HCT116 (cell line): ENCODE measurements around the gene MAP1LC3B2. TPM values are rescaled to one million over a fixed set of nuclear protein-coding genes. Genes with fewer than 3 reads are reported as not detected.

Source experiments
- ATAC-seq: fragments of 200-7000 bp; cut with Tn5 transposase; 2 replicates; pipeline ENCODE4 v1.9.1; 2020; ENCODE audit warnings: mild to moderate bottlenecking, moderate library complexity
- BruUV-seq: library from RNA; stranded (reverse); fragments of 400-500 nt; replicated peaks from 2 replicates; lab custom pipeline; 2021; lab: Mats Ljungman, UMichigan
- CTCF ChIA-PET: fragments of 300-600 bp; sonication (Branson Sonifier 250); formaldehyde crosslinking; loops from one replicate; lab custom pipeline; 2021; ENCODE audit warnings: antibody characterized with exemption; lab: Charles Lee
- POLR2A ChIA-PET: fragments of 300-600, 350-600 bp; sonication (Branson Sonifier 250); formaldehyde crosslinking; loops from one replicate; lab custom pipeline; 2021; ENCODE audit warnings: antibody characterized with exemption; lab: Charles Lee
- RAD21 ChIA-PET, 2 experiments: fragments of 300-600 bp; sonication (Branson Sonifier 250); formaldehyde crosslinking; loops; one replicate each; lab custom pipeline; 2023; ENCODE audit warnings: low total read pairs in 2 of 2; ENCODE audit not compliant: uncharacterized antibody in 2 of 2, unreplicated experiment in 2 of 2, low non-redundant PET in 1 of 2; lab: Charles Lee
- DNase-seq: peaks from one replicate; pipeline ENCODE4 v3.0.0-alpha.2; 2010; ENCODE audit warnings: low read depth, low spot score
- H2AFZ ChIP-seq: fragments of 200-600 bp; shearing (Covaris generic), sonication (generic); 2 replicates; pipeline ENCODE4 v1.6.1; 2017; ENCODE audit warnings: low read depth, mixed run types, mixed read lengths, antibody characterized with exemption, low read length; ENCODE audit not compliant: poor library complexity, severe bottlenecking
- H3K27ac ChIP-seq: 2 replicates; pipeline ENCODE4 v1.5.1; 2012; ENCODE audit warnings: low read depth, low read length
- H3K27me3 ChIP-seq: fragments of 200-600 bp; sonication (generic); 2 replicates; pipeline ENCODE4 v1.6.1; 2016; ENCODE audit warnings: mixed run types, low read length, mixed read lengths; ENCODE audit not compliant: insufficient read depth
- H3K36me3 ChIP-seq, 2 experiments: fragments of 200-500 bp in 1 of 2; fragments of 200-600 bp in 1 of 2; sonication (Bioruptor generic) in 1 of 2; sonication (generic) in 1 of 2; 2 replicates each; pipeline versions ENCODE4 v1.5.1 to v1.6.1; 2014 to 2016; ENCODE audit warnings: low read length in 2 of 2, inconsistent platforms in 1 of 2, mixed read lengths in 1 of 2, mixed run types in 1 of 2; ENCODE audit not compliant: insufficient read depth in 2 of 2, control insufficient read depth in 1 of 2
- H3K4me1 ChIP-seq, 2 experiments: fragments of 200-600 bp in 1 of 2; sonication (generic) in 1 of 2; 2 replicates each; pipeline versions ENCODE4 v1.5.1 to v1.6.1; 2012 to 2017; ENCODE audit warnings: low read length in 2 of 2, inconsistent platforms in 1 of 2, mild to moderate bottlenecking in 1 of 2, mixed read lengths in 1 of 2, mixed run types in 1 of 2, moderate library complexity in 1 of 2; ENCODE audit not compliant: insufficient read depth in 2 of 2, control insufficient read depth in 1 of 2
- H3K4me2 ChIP-seq: fragments of 200-600 bp; sonication (generic); 2 replicates; pipeline ENCODE4 v1.6.1; 2017; ENCODE audit warnings: mixed run types, low read length, mixed read lengths
- H3K4me3 ChIP-seq, 2 experiments: fragments of 200-600 bp in 1 of 2; sonication (generic) in 1 of 2; replicated peaks in 1 of 2; 2 replicates each; pipeline ENCODE4 v1.5.1; 2011 to 2016; ENCODE audit warnings: low read length in 2 of 2, control low read depth in 1 of 2, low read depth in 1 of 2, mild to moderate bottlenecking in 1 of 2, mixed read lengths in 1 of 2, mixed run types in 1 of 2
- H3K79me2 ChIP-seq: fragments of 200-600 bp; sonication (generic); 2 replicates; pipeline ENCODE4 v1.6.1; 2017; ENCODE audit warnings: mild to moderate bottlenecking, mixed run types, low read length, moderate library complexity, mixed read lengths; ENCODE audit not compliant: insufficient read depth
- H3K9ac ChIP-seq: fragments of 200-600 bp; sonication (generic); 2 replicates; pipeline ENCODE4 v1.6.1; 2016; ENCODE audit warnings: low read length, mixed read lengths
- H3K9me2 ChIP-seq: fragments of 200-600 bp; sonication (generic), shearing (Covaris generic); 2 replicates; pipeline ENCODE4 v1.6.1; 2017; ENCODE audit warnings: mixed run types, mild to moderate bottlenecking, moderate library complexity; ENCODE audit not compliant: insufficient read depth
- H3K9me3 ChIP-seq, 2 experiments: fragments of 200-500 bp in 1 of 2; fragments of 200-600 bp in 1 of 2; sonication (Bioruptor generic) in 1 of 2; sonication (generic) in 1 of 2; 2 replicates each; pipeline ENCODE4 v1.6.1; 2014 to 2017; ENCODE audit warnings: low read length in 2 of 2, mixed read lengths in 2 of 2, inconsistent platforms in 1 of 2, low read depth in 1 of 2, mild to moderate bottlenecking in 1 of 2, mixed run types in 1 of 2, moderate library complexity in 1 of 2; ENCODE audit not compliant: control insufficient read depth in 1 of 2, insufficient read depth in 1 of 2
- H4K20me1 ChIP-seq: fragments of 200-600 bp; sonication (generic), shearing (Covaris generic); 2 replicates; pipeline ENCODE4 v1.6.1; 2017; ENCODE audit warnings: mixed run types, mild to moderate bottlenecking, moderate library complexity; ENCODE audit not compliant: insufficient read depth
- CEBPB ChIP-seq: IDR thresholded peaks from 2 replicates; pipeline ENCODE4 v1.6.1; 2012; ENCODE audit warnings: low read depth
- CTCF ChIP-seq, 3 experiments: fragments of 200-600 bp in 1 of 3; sonication (generic) in 1 of 3; IDR thresholded peaks in 2 of 3; conservative IDR thresholded peaks in 1 of 3; 2 replicates each; pipeline ENCODE4 v1.5.1; 2012 to 2017; ENCODE audit warnings: low read depth in 2 of 3, low read length in 2 of 3, antibody characterized with exemption in 1 of 3, borderline replicate concordance in 1 of 3, control low read depth in 1 of 3, mild to moderate bottlenecking in 1 of 3, mixed read lengths in 1 of 3, mixed run types in 1 of 3, moderate library complexity in 1 of 3; ENCODE audit not compliant: insufficient read depth in 1 of 3
- EZH2phosphoT487 ChIP-seq: fragments of 200-600 bp; IDR thresholded peaks from 2 replicates; pipeline ENCODE4 v1.6.1; 2018; ENCODE audit warnings: antibody characterized with exemption, borderline replicate concordance
- POLR2A ChIP-seq: IDR thresholded peaks from 2 replicates; pipeline ENCODE4 v1.7.0; 2011; ENCODE audit warnings: borderline replicate concordance; ENCODE audit not compliant: insufficient read depth, insufficient read length; ENCODE audit errors: extremely low read depth
- RAD21 ChIP-seq: IDR thresholded peaks from 2 replicates; pipeline ENCODE4 v1.6.1; 2012; ENCODE audit warnings: low read depth, mild to moderate bottlenecking
- SRF ChIP-seq: IDR thresholded peaks from 2 replicates; pipeline ENCODE4 v1.6.1; 2012; ENCODE audit warnings: low read depth
- TCF7L2 ChIP-seq: IDR thresholded peaks from 2 replicates; pipeline ENCODE4 v1.7.0; 2011; ENCODE audit warnings: borderline replicate concordance, inconsistent platforms; ENCODE audit not compliant: insufficient read depth, insufficient read length; ENCODE audit errors: extremely low read depth
- ZBTB33 ChIP-seq: IDR thresholded peaks from 2 replicates; pipeline ENCODE4 v1.6.1; 2011; ENCODE audit warnings: mild to moderate bottlenecking, low read length, moderate library complexity; ENCODE audit not compliant: insufficient replicate concordance; ENCODE audit errors: extremely low read depth
- ZNF274 ChIP-seq: fragments of 200-500 bp; sonication (Bioruptor generic); IDR thresholded peaks from 2 replicates; pipeline ENCODE4 v1.6.1; 2014; ENCODE audit warnings: mild to moderate bottlenecking, low read depth, low read length, inconsistent platforms
- intact Hi-C: fragments of 100-400 bp; cut with micrococcal nuclease; formaldehyde crosslinking; loops from 2 replicates; pipeline ENCODE4 v1.10.0; 2022
- total RNA-seq: library from RNA; stranded (reverse); gene quantifications from one replicate; pipeline ENCODE4 v1.2.1, GENCODE V29; 2021; ENCODE audit not compliant: unreplicated experiment

MAP1LC3B2 gene
- total RNA-seq, 1 experiment from 2014 or later, result 4.7 TPM

GRCh38 chr12:116515684-116516083, 43.5 kb upstream of the MAP1LC3B2 start:
- Histone ChIP-seq H3K27ac (no peak overlapping the region), H3K4me1 (peaks cover 28 to 50% of the 10 kb centered on the region in 2 experiments), H3K79me2 (no peaks in the 10 kb centered on the region), H3K4me3 (no peak overlapping the region)
- intact Hi-C loops, result no loop called here
- no TSS peak for BruUV-seq
- ATAC-seq, result no peak
- no peak for TF ChIP-seq CEBPB
- TF ChIP-seq TCF7L2, result no peak
- TF ChIP-seq, all 23 proteins: peak for 0
- Histone ChIP-seq H3K4me2 (no peak overlapping the region), H4K20me1 (no peaks in the 10 kb centered on the region), H3K9ac (no peak overlapping the region), H3K9me2 (no peaks in the 10 kb centered on the region), H3K9me3 (no peaks in the 10 kb centered on the region), H3K36me3 (no peaks in the 10 kb centered on the region), H2AFZ (no peak overlapping the region), H3K27me3 (no peaks in the 10 kb centered on the region)
- ChIA-PET RAD21 (no interaction called here), POLR2A (interaction anchor here (2.7 kb wide), 1 partner anchor 9 kb away, joined by 17 read pairs; no protein-coding TSS in a partner anchor), CTCF (no interaction called here)
- DNase-seq, result no peak

GRCh38 chr12:116516657-116517056, 42.5 kb upstream of the MAP1LC3B2 start:
- TF ChIP-seq RAD21 (no peak), CTCF (IDR thresholded peaks at IDR 0.05 in 2 of 3, conservative IDR thresholded peaks at IDR 0.05 in 1 of 3; ENCODE audit: borderline replicate concordance in 1 of 3, insufficient read depth in 1 of 3, low read depth in 2 of 3, low read length in 2 of 3) (no peak), POLR2A (no peak), SRF (no peak), ZNF274 (no peak), TCF7L2 (no peak), EZH2phosphoT487 (no peak), ZBTB33 (no peak)
- no peaks in the 10 kb centered on the region for H3K79me2 ChIP-seq
- H2AFZ ChIP-seq, result no peak overlapping the region
- no peaks in the 10 kb centered on the region for H3K9me2 ChIP-seq
- ChIA-PET CTCF (no interaction called here), RAD21 (no interaction called here), POLR2A (interaction anchor here (2.7 kb wide), 1 partner anchor 10 kb away, joined by 17 read pairs; no protein-coding TSS in a partner anchor)
- no peaks in the 10 kb centered on the region for H4K20me1 ChIP-seq
- no peak overlapping the region for H3K4me2 ChIP-seq
- no TSS peak for BruUV-seq
- H3K9ac ChIP-seq, result no peak overlapping the region
- H3K4me3 ChIP-seq, result no peak overlapping the region
- H3K27ac ChIP-seq, result no peak overlapping the region
- no peaks in the 10 kb centered on the region for H3K9me3 ChIP-seq
- H3K4me1 ChIP-seq, result peaks cover 34 to 60% of the 10 kb centered on the region in 2 experiments
- DNase-seq (no peak), ATAC-seq (no peak)
- H3K27me3 ChIP-seq, result no peaks in the 10 kb centered on the region
- intact Hi-C loops, result no loop called here
- H3K36me3 ChIP-seq, result no peaks in the 10 kb centered on the region
